DND-41 (cell line): ENCODE results near the gene FGG.

ENCODE experiments used
- EZH2 ChIP-seq: IDR thresholded peaks from 3 replicates; pipeline ENCODE4 v1.6.1; 2012; ENCODE audit warnings: borderline replicate concordance, low read depth, mild to moderate bottlenecking, moderate library complexity, low read length, inconsistent platforms; ENCODE audit not compliant: severe bottlenecking
- TF ChIP-seq, protein P1 (sequence below): IDR thresholded peaks from 2 replicates; pipeline ENCODE4 v1.5.1; 2012; ENCODE audit warnings: borderline replicate concordance, low read length, moderate library complexity, mild to moderate bottlenecking; ENCODE audit not compliant: poor library complexity, severe bottlenecking; ENCODE audit errors: extremely low read depth

DNA sequence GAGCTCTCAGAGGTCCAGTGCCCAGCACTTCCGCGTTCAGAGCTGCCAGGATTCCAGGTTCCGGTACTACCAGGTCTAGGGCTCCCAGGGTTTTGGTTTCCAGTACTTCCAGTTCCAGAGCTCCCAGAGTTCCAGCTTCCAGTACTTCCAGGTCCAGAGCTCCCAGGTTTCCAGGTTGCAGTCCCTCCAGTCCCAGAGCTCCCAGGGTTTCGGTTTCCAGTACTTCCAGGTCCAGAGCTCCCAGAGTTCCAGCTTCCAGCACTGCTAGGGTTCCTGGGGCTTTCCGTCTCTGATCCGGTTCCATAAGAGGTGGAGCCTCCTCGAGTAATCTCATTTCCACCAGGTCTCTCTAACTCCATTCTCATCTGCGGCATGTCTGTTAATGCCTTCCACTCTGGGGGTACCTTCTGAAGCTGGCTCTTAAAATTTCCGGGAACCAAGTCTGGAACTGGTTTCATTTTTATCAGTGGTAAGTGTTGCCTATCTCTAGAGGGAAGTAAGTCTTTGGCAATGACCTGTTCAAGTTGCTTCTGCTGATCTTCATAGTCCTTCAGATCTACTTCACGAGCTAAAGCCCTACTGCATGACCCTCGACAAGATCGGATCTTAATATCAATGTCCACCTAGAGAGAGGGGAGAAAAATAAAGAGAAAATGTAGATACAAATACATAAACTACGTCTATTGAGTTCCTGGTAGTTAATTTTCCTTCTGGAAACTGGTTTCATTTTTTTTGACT lies 26.0 kb downstream of the FGG start:
- TF ChIP-seq, protein P1, sequence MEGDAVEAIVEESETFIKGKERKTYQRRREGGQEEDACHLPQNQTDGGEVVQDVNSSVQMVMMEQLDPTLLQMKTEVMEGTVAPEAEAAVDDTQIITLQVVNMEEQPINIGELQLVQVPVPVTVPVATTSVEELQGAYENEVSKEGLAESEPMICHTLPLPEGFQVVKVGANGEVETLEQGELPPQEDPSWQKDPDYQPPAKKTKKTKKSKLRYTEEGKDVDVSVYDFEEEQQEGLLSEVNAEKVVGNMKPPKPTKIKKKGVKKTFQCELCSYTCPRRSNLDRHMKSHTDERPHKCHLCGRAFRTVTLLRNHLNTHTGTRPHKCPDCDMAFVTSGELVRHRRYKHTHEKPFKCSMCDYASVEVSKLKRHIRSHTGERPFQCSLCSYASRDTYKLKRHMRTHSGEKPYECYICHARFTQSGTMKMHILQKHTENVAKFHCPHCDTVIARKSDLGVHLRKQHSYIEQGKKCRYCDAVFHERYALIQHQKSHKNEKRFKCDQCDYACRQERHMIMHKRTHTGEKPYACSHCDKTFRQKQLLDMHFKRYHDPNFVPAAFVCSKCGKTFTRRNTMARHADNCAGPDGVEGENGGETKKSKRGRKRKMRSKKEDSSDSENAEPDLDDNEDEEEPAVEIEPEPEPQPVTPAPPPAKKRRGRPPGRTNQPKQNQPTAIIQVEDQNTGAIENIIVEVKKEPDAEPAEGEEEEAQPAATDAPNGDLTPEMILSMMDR, result no peak
- no peak for TF ChIP-seq EZH2
